Body of pancreas (tissue), 4 donors: ENCODE results near the gene SSTR1.

Experiments used
- CTCF ChIP-seq, 7 experiments: fragments of 450-650 bp in 4 of 7; fragments of 200-600 bp in 3 of 7; sonication (generic) in 3 of 7; IDR thresholded peaks; one replicate each; pipeline ENCODE4 v1.5.1; 2016 to 2019; ENCODE audit warnings: antibody characterized with exemption in 7 of 7
- POLR2A ChIP-seq, 3 donors: fragments of 450-650 bp; IDR thresholded peaks; one replicate each; pipeline ENCODE4 v1.6.1; 2016; ENCODE audit warnings: antibody characterized with exemption in 3 of 3, mild to moderate bottlenecking in 2 of 3

DNA sequence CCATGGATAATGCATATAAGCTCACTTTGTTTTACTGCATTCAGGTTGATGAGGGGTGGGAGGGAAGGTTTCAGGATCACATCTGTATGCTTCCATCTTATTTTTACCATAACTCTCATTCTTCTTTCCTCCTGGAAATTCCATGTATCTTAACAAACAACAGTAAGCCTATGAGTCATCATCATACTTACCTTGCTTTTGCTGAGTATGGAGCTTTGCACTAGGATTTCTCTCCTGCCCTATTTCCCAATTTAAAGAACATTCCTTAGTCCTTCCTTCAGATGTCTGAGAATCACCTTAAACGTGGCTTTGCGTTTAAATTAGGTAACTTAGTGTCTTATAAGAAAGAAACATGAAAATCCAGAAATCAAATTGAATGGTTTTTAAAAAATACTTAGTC lies 49.8 kb downstream of the SSTR1 start:
- TF ChIP-seq CTCF (IDR thresholded peaks at IDR 0.05) = no peak
- TF ChIP-seq POLR2A (IDR thresholded peaks at IDR 0.05) = no peak
